Tibial nerve (tissue), 4 donors: ENCODE data around the gene TTC9B. TPM values are rescaled to one million over a fixed set of nuclear protein-coding genes. Genes with fewer than 3 reads are reported as not detected.
A peak's percentile ranks its signal among the peaks of the same experiment; 100 is the strongest.

Source experiments
- DNase-seq, 2 donors: peaks; one replicate each; pipeline ENCODE4 v3.0.0-alpha.2; 2019; ENCODE audit warnings: low spot score in 2 of 2
- H3K27ac ChIP-seq, 4 donors: fragments of 200-600 bp; sonication (generic) in 3 of 4; one replicate each; pipeline ENCODE4 v1.5.1; 2017 to 2019; ENCODE audit warnings: mild to moderate bottlenecking in 1 of 4
- H3K27me3 ChIP-seq, 2 donors: fragments of 200-600 bp; sonication (generic) in 1 of 2; one replicate each; pipeline versions ENCODE4 v1.5.1 to v1.6.0; 2017 to 2019
- H3K36me3 ChIP-seq, 3 donors: fragments of 200-600 bp; sonication (generic); one replicate each; pipeline ENCODE4 v1.5.1; 2018 to 2019
- H3K4me1 ChIP-seq, 4 donors: fragments of 200-600 bp; sonication (generic) in 3 of 4; one replicate each; pipeline ENCODE4 v1.5.1; 2017 to 2019
- H3K4me3 ChIP-seq, 4 donors: fragments of 200-600 bp; sonication (generic) in 3 of 4; one replicate each; pipeline ENCODE4 v1.5.1; 2017 to 2019; ENCODE audit warnings: mild to moderate bottlenecking in 1 of 4, moderate library complexity in 1 of 4
- H3K9me3 ChIP-seq, 4 donors: fragments of 200-600 bp; sonication (generic) in 3 of 4; one replicate each; pipeline ENCODE4 v1.5.1; 2017 to 2019
- CTCF ChIP-seq, 5 experiments: fragments of 200-600 bp in 3 of 5; fragments of 450-650 bp in 2 of 5; sonication (generic) in 3 of 5; IDR thresholded peaks; one replicate each; pipeline ENCODE4 v1.5.1; 2016 to 2019; ENCODE audit warnings: antibody characterized with exemption in 5 of 5, mild to moderate bottlenecking in 3 of 5, moderate library complexity in 2 of 5
- EP300 ChIP-seq, 2 donors: sonication (generic); formaldehyde crosslinking; IDR thresholded peaks; one replicate each; pipeline ENCODE4 v1.6.1; 2017; ENCODE audit warnings: antibody characterized with exemption in 2 of 2, mild to moderate bottlenecking in 1 of 2
- POLR2A ChIP-seq, 2 donors: fragments of 450-650 bp; IDR thresholded peaks; one replicate each; pipeline ENCODE4 v1.6.1; 2017; ENCODE audit warnings: antibody characterized with exemption in 2 of 2, mild to moderate bottlenecking in 2 of 2, moderate library complexity in 2 of 2
- WGBS, 2 donors: methylation state at CpG; one replicate each; pipeline ENCODE4 v1.1.5; 2018; 5-methylcytosine and 5-hydroxymethylcytosine counted together
- total RNA-seq, 4 donors: library from RNA; depleted of rRNA; stranded (reverse); fragments of >200 nt; gene quantifications; one replicate each; pipeline ENCODE4 v1.1.0, GENCODE V29; 2016

Gene TTC9B
- total RNA-seq, 4 donors from 2014 or later = 0.84 TPM; not detected in 3

DNA sequence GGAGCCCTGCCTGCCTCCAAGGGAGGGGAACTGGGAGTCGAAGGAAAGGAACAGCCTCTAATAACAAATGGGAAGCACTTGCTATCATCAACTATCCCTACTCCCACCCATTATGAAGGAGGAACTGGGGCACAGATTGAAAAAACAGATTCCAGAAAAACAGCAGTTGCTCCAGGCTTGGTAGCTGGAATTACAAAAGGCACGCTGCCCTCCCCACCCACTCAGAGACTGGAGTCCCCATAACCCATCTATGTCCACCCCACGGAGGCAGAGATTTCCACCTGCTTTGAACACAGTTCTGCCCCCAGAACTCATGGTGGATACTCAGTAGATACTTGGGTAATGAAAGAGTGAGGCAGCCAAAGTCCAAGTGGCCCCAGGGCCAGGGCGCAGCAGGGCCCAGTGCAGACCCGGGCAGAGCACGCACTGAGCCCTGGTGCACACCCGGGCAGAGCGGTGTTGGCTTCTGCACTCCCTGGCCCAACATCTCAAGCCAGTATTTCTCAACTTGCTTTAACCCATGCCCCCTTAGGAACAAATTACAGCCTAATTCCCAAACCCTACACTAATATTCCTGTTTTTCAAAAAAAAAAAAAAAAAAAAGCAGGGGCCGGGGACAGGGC is 27.4 kb upstream of the TTC9B start:
- no peak overlapping the region for H3K4me3 ChIP-seq
- H3K36me3 ChIP-seq = peaks cover 0 to 26% (median 1%) of the 10 kb centered on the region in 3 donors
- peaks cover 4 to 81% (median 27%) of the 10 kb centered on the region in 4 donors for H3K4me1 ChIP-seq
- H3K9me3 ChIP-seq = no peaks in the 10 kb centered on the region
- DNase-seq = no peak
- H3K27me3 ChIP-seq = no peaks in the 10 kb centered on the region
- peak overlapping the region in 1 of 4 donors; percentile 25 for H3K27ac ChIP-seq
- 49 to 61% methylated on average over 9 of the region's 9 CpGs for WGBS, 2 donors
- no peak for TF ChIP-seq CTCF (IDR thresholded peaks at IDR 0.05)
- TF ChIP-seq EP300 (IDR thresholded peaks at IDR 0.05) = no peak
- no peak for TF ChIP-seq POLR2A (IDR thresholded peaks at IDR 0.05)

GRCh38 chr19:40244579-40245317 is 26.6 kb upstream of the TTC9B start:
- 73 to 77% methylated on average over 12 of the region's 12 CpGs for WGBS, 2 donors

DNA sequence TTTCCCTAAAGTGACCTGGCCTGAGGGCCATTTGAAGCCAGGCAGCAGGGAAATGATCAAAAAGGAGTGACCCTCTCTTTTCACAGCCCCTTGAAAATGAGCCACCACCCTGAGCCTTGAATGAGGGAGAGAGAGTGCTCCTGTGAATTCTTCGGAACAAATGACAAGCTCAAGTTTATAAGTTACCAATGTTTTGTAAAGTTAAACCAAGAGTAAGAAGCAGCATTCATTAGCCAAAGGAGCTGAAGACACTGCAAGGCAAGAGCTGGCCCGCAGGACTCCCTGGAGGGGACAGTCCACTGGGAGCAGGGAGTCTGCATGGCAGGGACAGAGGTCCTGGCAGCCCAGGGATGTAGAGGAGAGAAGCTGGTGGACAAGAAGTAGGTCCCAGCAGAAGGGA is 25.0 kb upstream of the TTC9B start:
- no peak overlapping the region for H3K4me3 ChIP-seq
- no peaks in the 10 kb centered on the region for H3K9me3 ChIP-seq
- 95 to 98% methylated on average over 2 of the region's 2 CpGs for WGBS, 2 donors
- no peak for DNase-seq
- peaks cover 0 to 37% (median 12%) of the 10 kb centered on the region in 3 donors for H3K36me3 ChIP-seq
- TF ChIP-seq EP300 (IDR thresholded peaks at IDR 0.05) = no peak
- TF ChIP-seq POLR2A (IDR thresholded peaks at IDR 0.05) = no peak
- TF ChIP-seq CTCF (IDR thresholded peaks at IDR 0.05) = no peak
- peaks cover 4 to 86% (median 27%) of the 10 kb centered on the region in 4 donors for H3K4me1 ChIP-seq
- no peaks in the 10 kb centered on the region for H3K27me3 ChIP-seq
- peak overlapping the region in 1 of 4 donors; percentile 85 for H3K27ac ChIP-seq

More at GRCh38 chr19:40244579-40245317, 26.6 kb upstream of the TTC9B start:
- H3K27ac ChIP-seq = no peak overlapping the region
- DNase-seq = no peak
- H3K36me3 ChIP-seq = peaks cover 0 to 26% (median 10%) of the 10 kb centered on the region in 3 donors
- peaks cover 4 to 89% (median 27%) of the 10 kb centered on the region in 4 donors for H3K4me1 ChIP-seq
- H3K4me3 ChIP-seq = no peak overlapping the region
- no peaks in the 10 kb centered on the region for H3K27me3 ChIP-seq
- no peak for TF ChIP-seq EP300 (IDR thresholded peaks at IDR 0.05)
- no peak for TF ChIP-seq CTCF (IDR thresholded peaks at IDR 0.05)
- TF ChIP-seq POLR2A (IDR thresholded peaks at IDR 0.05) = no peak
- no peaks in the 10 kb centered on the region for H3K9me3 ChIP-seq

DNA sequence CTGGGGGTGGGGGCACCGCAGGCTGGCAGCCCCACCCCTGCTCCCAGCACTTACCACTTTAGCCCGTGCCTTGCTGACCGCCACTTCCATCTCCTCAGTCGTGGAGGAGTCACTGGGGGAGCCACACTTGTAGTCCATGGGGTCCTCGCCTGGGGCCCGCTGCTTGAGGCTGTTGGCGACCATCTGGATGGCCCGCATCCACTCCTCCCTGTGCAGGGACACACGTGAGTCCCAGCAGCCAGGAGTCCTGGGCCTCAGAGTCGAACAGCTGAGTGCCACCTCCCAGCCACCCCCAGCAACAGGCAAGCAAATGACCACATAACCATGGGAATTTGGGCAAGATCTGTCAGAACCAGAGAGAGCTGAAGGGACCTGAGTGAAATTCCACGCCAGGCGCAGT is 24.3 kb upstream of the TTC9B start:
- 62 to 90% methylated on average over 7 to 12 of the region's 12 CpGs for WGBS, 2 donors
- H3K4me1 ChIP-seq = peaks cover 4 to 81% (median 27%) of the 10 kb centered on the region in 4 donors
- no peaks in the 10 kb centered on the region for H3K9me3 ChIP-seq
- peaks cover 0 to 44% (median 16%) of the 10 kb centered on the region in 3 donors for H3K36me3 ChIP-seq
- peak overlapping the region; percentile 51 to 86 (median 79) for H3K27ac ChIP-seq
- DNase-seq = no peak
- H3K27me3 ChIP-seq = no peaks in the 10 kb centered on the region
- H3K4me3 ChIP-seq = no peak overlapping the region
- TF ChIP-seq EP300 (IDR thresholded peaks at IDR 0.05) (no peak), POLR2A (IDR thresholded peaks at IDR 0.05) (no peak), CTCF (IDR thresholded peaks at IDR 0.05) (no peak)
